Psoas muscle (tissue), 8 donors: Measurements from ENCODE around the gene FZD2. TPM values are rescaled to one million over a fixed set of nuclear protein-coding genes. Genes with fewer than 3 reads are reported as not detected.

Experiments
- ATAC-seq, 4 donors: fragments of 200-7000 bp; cut with Tn5 transposase; one replicate each; pipeline ENCODE4 v1.9.1; 2020; ENCODE audit warnings: moderate library complexity in 3 of 4, mild to moderate bottlenecking in 2 of 4
- DNase-seq, 2 donors: peaks; one replicate each; pipeline ENCODE4 v3.0.0-alpha.2; 2020
- H3K27ac ChIP-seq: fragments of 200-600 bp; one replicate; pipeline ENCODE4 v1.8.0; 2022
- H3K27me3 ChIP-seq, 3 donors: fragments of 200-600 bp in 1 of 3; one replicate each; pipeline versions ENCODE4 v1.6.1 to v1.8.0; 2013 to 2022; ENCODE audit warnings: low read length in 2 of 3, mild to moderate bottlenecking in 2 of 3, moderate library complexity in 1 of 3; ENCODE audit not compliant: insufficient read depth in 3 of 3
- H3K36me3 ChIP-seq, 2 donors: fragments of 200-600 bp in 1 of 2; one replicate each; pipeline versions ENCODE4 v1.6.1 to v1.8.0; 2013 to 2022; ENCODE audit warnings: low read depth in 1 of 2, mild to moderate bottlenecking in 1 of 2, moderate library complexity in 1 of 2; ENCODE audit not compliant: insufficient read depth in 1 of 2
- H3K4me1 ChIP-seq: fragments of 200-600 bp; one replicate; pipeline ENCODE4 v1.8.0; 2022
- H3K4me3 ChIP-seq: fragments of 200-600 bp; one replicate; pipeline ENCODE4 v1.8.0; 2022; ENCODE audit warnings: mild to moderate bottlenecking
- H3K9me3 ChIP-seq: fragments of 200-600 bp; one replicate; pipeline ENCODE4 v1.8.0; 2022
- WGBS, 3 donors: extraction: QIAGEN DNeasy Blood & Tissue Kit; methylation state at CpG; one replicate each; pipeline versions ENCODE4 v1.1.6 to v1.1.7; 2013; 5-methylcytosine and 5-hydroxymethylcytosine counted together
- intact Hi-C, 2 donors: fragments of 100-400 bp; cut with DNase I; formaldehyde crosslinking; loops; one replicate each; pipeline versions ENCODE4 v1.11.0 to v1.14.2; 2022
- polyA plus RNA-seq, 3 donors: library from polyadenylated mRNA; stranded (reverse); fragments of 200-250 nt; gene quantifications; one replicate each; pipeline ENCODE4 v1.2.3, GENCODE V29; 2013
- total RNA-seq, 4 donors: library from RNA; stranded (reverse); fragmentation: NEBNext Ultra II Directional in 2 of 4; extraction: Animal tissue kit (Norgen Biotek cat#: 25700) in 2 of 4; gene quantifications; one replicate each; pipeline versions ENCODE4 v1.2.1 to v1.2.4, GENCODE V29; 2021 to 2023
- TF ChIP-seq, protein P1 (sequence below): fragments of 200-600 bp; IDR thresholded peaks from one replicate; pipeline ENCODE4 v1.8.0; 2022; ENCODE audit warnings: antibody characterized with exemption
- donor health status: healthy with polysubstance abuse.
- donor health status: DM: no; HTN: no; CAD: no; lungs with moderate emphysema.
- donor health status: Bipolar disorder and iron deficiency.
- donor health status: healthy.
- donor health status: DM: yes; HTN: yes; CAD: no.
- donor health status: DM: no; HTN: no; CAD: no.
- donor health status: DM: no; HTN: no; CAD: no.
- donor health status: DM: yes; HTN: yes; CAD: no.

Gene FZD2
- total and polyA plus RNA-seq, 7 donors: 0.13 to 0.61 (median 0.32) TPM

DNA sequence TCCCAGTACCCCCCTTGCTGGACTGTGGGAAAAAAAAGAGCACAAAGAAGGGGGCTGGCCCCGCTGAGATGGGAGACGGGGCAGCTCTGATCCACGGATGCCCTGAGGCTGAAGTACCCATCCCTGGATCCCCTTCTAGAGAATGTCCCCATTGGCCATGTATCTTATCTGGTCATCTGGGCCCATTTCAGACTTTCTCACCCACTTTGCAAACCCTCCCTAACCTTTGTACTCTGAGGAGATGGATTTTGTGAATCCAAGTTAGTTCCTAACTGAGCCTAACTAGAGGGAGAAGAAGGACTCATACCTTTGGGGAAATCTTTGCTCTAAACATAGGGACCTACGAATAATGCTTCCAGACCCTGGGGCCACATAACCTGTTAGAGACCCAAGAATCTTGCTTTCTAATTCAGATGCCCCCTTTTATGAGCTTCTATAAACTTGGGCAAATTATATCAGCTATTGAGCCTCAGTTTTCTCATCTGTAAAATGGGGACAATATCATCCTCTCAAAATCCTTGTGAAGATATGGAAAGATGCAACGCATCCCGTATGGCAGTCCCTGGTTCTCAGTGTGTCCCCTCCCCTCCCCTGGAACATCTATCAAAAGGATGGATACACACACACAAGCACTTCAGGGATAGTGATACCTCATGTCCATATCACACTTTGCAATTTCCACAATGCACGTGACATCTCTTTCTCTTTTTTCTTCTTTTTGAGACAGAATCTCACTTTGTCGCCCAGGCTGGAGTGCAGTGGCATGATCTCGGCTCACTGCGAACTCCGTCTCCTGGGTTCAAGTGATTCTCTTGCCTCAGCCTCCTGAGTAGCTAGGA, 16.8 kb upstream of the FZD2 start:
- TF ChIP-seq, protein P1, sequence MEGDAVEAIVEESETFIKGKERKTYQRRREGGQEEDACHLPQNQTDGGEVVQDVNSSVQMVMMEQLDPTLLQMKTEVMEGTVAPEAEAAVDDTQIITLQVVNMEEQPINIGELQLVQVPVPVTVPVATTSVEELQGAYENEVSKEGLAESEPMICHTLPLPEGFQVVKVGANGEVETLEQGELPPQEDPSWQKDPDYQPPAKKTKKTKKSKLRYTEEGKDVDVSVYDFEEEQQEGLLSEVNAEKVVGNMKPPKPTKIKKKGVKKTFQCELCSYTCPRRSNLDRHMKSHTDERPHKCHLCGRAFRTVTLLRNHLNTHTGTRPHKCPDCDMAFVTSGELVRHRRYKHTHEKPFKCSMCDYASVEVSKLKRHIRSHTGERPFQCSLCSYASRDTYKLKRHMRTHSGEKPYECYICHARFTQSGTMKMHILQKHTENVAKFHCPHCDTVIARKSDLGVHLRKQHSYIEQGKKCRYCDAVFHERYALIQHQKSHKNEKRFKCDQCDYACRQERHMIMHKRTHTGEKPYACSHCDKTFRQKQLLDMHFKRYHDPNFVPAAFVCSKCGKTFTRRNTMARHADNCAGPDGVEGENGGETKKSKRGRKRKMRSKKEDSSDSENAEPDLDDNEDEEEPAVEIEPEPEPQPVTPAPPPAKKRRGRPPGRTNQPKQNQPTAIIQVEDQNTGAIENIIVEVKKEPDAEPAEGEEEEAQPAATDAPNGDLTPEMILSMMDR: no peak
- DNase-seq (no peak), ATAC-seq (no peak)
- WGBS, 3 donors: 82 to 89% (median 89%) methylated on average over 11 of the region's 11 CpGs
- intact Hi-C loops: loop anchor here in 1 of 2 donors (10.0 kb wide), 1 partner anchor 314 kb away; no protein-coding TSS in a partner anchor
- H3K4me1 ChIP-seq: no peaks in the 10 kb centered on the region
- H3K9me3 ChIP-seq: no peaks in the 10 kb centered on the region
- no peak overlapping the region for H3K27ac ChIP-seq
- peaks cover 0 to 26% (median 7%) of the 10 kb centered on the region in 3 donors for H3K27me3 ChIP-seq
- no peak overlapping the region for H3K4me3 ChIP-seq
- H3K36me3 ChIP-seq: no peaks in the 10 kb centered on the region

DNA sequence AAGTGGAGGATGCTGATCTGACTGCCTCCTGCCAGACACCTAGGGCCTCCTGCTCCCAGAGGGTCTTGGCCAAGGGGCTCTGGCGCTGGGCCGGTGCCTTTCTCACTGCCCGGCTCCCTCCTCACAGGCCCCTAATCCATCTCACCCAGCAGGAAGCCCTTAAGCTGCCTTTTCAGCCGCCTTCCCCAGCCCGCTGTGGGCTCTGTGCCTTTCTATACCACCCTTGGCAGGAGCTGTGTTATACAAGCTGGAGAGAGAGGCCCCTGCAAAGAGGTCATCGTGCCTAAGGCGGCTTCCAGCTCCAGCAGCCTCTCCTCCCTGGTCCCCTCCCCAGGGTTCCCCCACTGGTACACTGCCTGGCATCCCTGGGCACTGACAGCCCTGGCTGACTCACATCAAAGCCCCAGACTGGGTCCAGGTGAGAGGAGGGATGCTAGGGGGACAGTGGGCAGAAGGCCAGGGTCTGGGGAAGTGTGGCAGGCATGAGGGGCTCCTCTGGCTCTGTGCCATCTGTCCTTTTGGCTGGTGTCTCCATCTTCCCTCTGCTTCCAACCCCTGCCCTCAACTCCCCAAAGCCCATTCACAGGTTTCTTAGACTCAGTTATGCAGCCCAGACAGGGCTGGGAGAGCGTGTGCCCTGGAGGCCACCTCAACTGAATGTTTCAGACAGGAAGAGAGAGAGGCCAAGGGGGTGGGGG, 15.3 kb upstream of the FZD2 start:
- no peak for ATAC-seq
- intact Hi-C loops: loop anchor here in 1 of 2 donors (10.0 kb wide), 1 partner anchor 313 kb away; no protein-coding TSS in a partner anchor

DNA sequence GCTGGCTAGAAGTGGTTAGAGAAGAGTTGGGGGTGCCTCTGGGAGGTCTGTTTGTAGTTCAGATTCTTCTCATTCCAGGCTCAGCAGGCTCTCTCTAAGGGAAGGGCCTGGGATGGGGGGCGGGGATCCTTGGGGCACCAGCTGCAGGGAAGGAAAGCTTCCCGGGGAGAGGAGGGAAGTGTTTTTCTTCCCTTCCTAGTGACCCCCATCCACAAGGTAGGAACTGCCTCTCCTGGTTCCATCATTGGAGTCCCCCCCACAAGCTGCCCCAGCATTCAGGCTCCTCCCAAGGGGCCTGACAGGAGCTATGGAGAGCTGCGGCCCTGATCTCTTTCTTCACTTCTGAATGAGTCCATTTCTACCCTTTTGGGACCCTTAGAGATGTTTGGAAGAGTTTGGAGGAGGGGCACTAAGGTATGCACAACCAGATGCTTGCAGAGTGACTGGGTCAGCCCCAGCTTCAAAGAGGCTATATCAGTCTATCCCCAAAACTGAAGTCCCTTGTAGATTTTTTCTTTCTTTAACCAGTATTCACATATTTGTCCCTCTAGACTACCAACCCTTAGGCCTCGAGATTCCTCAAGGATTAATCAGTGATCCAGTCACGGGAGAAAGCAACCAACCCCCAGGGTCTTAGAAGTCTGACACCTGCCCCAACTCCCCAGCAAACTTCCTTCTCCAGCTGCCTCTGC, 13.9 kb upstream of the FZD2 start:
- H3K4me1 ChIP-seq: no peaks in the 10 kb centered on the region
- intact Hi-C loops: loop anchor here in 1 of 2 donors (10.0 kb wide), 1 partner anchor 311 kb away; no protein-coding TSS in a partner anchor
- H3K9me3 ChIP-seq: no peaks in the 10 kb centered on the region
- no peak for ATAC-seq
- TF ChIP-seq, protein P1: no peak
- H3K27ac ChIP-seq: no peak overlapping the region
- H3K27me3 ChIP-seq: peaks cover 0 to 39% (median 7%) of the 10 kb centered on the region in 3 donors
- no peaks in the 10 kb centered on the region for H3K36me3 ChIP-seq
- no peak for DNase-seq
- WGBS, 3 donors: 31 to 45% (median 42%) methylated on average over 5 of the region's 5 CpGs
- no peak overlapping the region for H3K4me3 ChIP-seq

More for the DNA sequence above, 15.3 kb upstream of the FZD2 start:
- Histone ChIP-seq H3K27ac (no peak overlapping the region), H3K4me1 (no peaks in the 10 kb centered on the region), H3K27me3 (peaks cover 0 to 34% (median 7%) of the 10 kb centered on the region in 3 donors), H3K36me3 (no peaks in the 10 kb centered on the region), H3K4me3 (no peak overlapping the region), H3K9me3 (no peaks in the 10 kb centered on the region)
- TF ChIP-seq, protein P1: no peak
- 32 to 51% (median 34%) methylated on average over 8 of the region's 8 CpGs for WGBS, 3 donors
- no peak for DNase-seq

DNA sequence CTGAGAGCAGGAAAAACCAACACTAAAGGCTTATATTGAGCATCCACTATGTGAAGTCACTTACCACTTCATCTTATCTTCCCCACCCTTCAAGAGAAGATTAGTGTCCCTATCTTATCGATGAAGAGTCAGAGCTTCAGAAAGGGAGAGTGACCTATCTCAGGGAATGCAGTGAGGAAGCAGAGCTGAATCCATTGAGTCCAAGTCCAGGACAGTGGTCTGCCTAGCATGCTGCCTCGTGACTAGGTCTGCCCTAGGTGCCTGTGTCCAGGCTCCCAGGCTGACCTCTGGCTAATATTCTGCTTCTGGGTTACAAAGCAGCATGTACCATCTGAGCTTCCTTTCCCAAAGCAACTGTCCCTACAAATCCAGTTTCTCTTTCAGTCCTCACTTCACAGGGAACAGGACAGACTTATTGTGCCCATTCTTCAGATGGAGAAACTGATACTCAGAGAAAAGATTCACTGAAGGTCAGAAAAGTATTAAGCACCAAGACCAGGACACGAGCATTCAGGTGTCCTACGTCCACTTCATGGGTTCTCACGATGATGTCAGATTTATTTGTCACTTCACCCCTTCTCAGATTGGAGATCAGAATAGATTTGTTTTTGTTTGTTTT, 13.3 kb upstream of the FZD2 start:
- H3K27ac ChIP-seq: no peak overlapping the region
- H3K27me3 ChIP-seq: peaks cover 0 to 39% (median 8%) of the 10 kb centered on the region in 3 donors
- 63 to 72% (median 67%) methylated on average over 5 of the region's 5 CpGs for WGBS, 3 donors
- DNase-seq (no peak), ATAC-seq (no peak)
- no peaks in the 10 kb centered on the region for H3K4me1 ChIP-seq
- no peak overlapping the region for H3K4me3 ChIP-seq
- H3K36me3 ChIP-seq: no peaks in the 10 kb centered on the region
- no peaks in the 10 kb centered on the region for H3K9me3 ChIP-seq
- intact Hi-C loops: loop anchor here in 1 of 2 donors (10.0 kb wide), 1 partner anchor 311 kb away; no protein-coding TSS in a partner anchor
- TF ChIP-seq, protein P1: no peak
